Measurements from ENCODE around the gene KSR1. TPM values are rescaled to one million over a fixed set of nuclear protein-coding genes. Genes with fewer than 3 reads are reported as not detected.

Gene KSR1
- total and polyA plus RNA-seq, 2 of the 8 experiments (the other 6 are each of a cell fraction or from before 2014, with no cell fraction given), result 14.1 to 34.7 TPM

DNA sequence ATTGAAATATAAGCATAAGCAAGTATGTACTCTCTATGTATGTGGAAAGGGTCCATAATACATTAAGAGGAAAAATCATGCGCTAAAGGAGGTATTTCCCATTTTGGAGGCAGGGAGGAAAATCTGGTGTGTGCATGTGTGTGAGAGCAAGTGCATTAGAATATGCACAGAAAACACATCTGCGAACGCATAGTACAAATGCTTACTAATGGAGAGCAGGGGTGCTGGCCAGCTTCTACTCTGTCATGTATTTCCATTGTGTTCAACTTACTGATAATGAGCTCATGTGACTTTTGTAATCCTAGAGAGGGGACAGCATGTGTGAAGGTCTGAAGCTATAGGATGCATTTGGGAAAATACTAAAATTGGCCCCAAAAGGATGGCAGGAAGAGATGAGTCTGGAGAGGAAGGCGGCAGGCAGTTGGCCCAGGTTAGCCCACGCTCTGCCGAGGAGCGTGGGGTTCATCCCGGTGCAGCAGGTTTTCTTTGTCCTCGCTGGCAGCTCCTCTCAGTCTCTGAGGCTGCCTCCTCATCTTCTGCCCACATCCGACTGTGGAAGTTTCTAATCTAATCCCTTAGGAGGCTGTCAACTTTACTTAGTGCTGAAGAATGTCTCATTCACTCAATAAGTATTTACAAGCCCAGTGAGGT is 17.8 kb upstream of the KSR1 start (continued):
- no peak for TF ChIP-seq MAFK (IDR thresholded peaks at IDR 0.05; ENCODE audit: low read depth, low read length)
- TF ChIP-seq SUZ12 (IDR thresholded peaks at IDR 0.05; ENCODE audit: low read length), result no peak
- TF ChIP-seq, protein P1, sequence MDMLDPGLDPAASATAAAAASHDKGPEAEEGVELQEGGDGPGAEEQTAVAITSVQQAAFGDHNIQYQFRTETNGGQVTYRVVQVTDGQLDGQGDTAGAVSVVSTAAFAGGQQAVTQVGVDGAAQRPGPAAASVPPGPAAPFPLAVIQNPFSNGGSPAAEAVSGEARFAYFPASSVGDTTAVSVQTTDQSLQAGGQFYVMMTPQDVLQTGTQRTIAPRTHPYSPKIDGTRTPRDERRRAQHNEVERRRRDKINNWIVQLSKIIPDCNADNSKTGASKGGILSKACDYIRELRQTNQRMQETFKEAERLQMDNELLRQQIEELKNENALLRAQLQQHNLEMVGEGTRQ (IDR thresholded peaks at IDR 0.05; ENCODE audit: low read length), result no peak

Measured in H1 (cell line).